Fibroblast of skin of scalp (primary cell): ENCODE data around the gene LIF.
"Not testable (repeated sequence)": the region's sequence is repeated elsewhere in the genome, so short reads cannot be mapped to it uniquely, and the experiment has no call there.

Source experiments
- DNase-seq: peaks from one replicate; pipeline ENCODE4 v3.0.0-alpha.2; 2013

Gene LIF

DNA sequence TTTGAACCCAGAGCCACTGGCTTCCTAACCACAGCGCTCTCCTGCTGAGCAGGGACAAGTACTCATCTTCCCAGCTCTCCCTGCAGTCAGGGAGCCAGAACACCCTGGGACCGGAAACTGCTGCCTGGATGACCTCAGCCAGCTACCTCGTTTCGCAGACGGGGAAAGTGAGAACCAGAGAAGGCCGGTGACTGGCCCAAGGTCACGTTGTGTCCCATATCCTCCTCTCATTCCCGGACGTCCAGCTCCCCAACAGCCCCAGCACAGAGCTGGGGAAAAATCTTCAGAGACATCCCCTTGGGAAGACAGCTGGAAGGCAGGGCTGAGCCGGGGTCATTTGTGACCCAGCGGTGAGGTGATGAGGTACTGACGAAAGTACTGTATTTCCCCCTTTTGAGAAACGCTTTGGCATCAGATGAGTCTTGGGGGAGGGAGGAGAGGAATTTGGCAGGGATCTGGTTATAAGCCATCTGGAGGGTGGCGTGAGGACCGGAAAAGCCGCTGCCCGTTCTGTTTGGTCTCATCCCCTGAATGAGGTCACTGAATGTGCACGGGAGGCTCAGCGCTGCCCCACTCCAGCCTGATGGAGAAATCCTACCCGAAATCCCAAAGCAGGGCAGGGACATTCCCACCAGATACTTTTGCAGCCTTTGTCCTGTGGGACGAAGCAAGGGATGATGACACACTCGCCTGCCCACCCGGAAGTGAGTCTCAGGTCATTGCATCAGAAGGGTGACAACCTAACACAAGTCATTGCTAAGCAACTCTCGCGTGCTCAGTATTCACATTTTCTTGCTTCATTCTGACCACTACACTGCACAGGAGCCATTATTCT, 41.1 kb downstream of the LIF start:
- peak; percentile 98 for DNase-seq

DNA sequence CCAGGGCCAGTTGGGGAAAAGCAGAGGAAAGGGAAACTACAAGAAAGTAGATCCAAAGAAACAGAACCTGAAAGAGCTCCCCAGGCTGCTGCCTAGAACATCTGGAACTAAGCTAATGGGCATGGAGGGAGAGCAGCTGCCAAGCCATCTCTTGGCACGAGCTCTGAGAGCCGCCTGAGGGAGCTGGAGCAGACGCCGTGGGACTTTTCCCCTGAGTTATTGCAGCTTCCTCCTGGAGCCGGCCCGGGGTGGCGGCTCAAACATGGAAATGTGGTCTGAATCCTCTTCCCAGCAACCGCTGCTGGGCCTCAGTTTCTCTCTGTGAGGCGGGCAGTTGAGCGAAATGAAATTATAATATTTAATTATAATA, 41.8 kb downstream of the LIF start:
- peak; percentile 84 for DNase-seq

DNA sequence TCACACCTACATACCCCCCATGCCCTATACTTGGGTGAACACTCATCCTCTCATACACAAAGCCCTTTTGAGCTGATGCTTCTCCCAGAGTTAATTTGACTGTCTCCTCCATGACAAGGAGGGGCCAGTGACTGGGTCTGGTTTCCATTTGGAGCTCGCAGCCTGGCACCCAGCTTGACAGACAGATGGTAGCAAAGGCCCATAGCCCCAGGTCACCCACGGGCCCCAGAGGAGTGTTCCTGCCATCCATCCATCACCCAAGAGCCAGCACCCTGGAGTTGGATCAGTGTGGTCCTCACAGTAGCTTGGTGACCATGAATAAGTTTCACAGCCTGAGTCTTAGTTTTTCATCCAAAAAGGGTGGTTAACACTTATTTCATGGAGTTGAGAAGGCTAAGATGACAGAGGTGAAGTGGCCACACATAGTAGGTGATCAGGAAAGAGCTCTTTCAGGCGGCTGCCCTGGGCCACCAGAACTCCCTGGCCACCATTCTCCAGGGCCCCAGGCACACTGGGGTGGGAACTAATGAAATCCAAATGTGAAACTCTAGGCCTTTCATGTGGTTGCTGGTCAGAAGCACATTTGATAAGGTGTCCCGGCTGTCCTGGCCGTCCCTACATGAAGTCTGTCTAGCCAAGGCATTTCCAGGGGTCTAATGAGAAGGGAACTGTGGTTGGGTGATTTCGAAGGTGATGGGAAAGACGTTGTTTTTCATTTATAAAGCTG, 42.4 kb downstream of the LIF start:
- DNase-seq, result no peak

DNA sequence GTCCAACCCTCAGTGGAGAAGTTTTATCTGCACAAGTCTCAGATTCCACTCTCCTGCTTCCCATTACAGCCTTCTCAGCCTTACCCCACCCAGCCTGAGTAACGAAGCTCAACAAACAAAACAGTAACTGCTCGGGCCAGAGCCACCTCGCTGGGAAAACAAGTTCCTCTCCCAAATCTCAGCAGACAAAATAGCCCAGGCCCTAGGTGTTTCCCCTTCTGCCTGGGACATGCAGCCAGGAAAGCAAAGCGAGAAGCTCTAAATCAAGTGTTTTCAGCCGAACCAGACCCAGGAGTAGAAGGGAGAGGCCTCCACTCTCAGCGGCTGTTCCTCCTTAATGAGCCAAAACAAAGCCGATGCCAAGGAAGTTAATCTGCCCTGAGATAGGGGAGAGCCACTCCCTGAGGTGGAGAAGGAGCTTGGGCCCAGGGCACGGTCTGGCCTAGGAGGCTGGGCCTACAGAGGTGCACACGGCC, 44.0 kb downstream of the LIF start:
- DNase-seq, result peak; percentile 54

DNA sequence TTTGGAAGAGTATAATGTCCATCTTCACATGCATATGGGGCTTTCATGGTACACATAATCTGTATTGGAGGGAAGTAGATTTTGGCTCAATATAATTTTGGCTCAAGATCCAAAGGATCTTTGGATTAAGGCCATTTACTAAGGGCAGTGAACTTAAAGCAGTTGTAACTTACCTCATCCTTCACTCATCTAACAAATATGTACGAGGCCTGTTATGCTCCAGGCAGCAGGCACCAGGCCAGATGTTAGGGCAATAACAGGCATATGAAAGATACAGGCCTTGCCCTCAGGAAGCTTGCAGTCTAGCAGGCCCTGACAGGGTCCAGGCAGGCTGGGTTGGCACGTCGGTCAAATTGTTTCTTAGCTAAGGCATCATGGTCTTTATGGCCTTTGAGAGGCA, 44.6 kb downstream of the LIF start:
- peak; percentile 83 for DNase-seq

DNA sequence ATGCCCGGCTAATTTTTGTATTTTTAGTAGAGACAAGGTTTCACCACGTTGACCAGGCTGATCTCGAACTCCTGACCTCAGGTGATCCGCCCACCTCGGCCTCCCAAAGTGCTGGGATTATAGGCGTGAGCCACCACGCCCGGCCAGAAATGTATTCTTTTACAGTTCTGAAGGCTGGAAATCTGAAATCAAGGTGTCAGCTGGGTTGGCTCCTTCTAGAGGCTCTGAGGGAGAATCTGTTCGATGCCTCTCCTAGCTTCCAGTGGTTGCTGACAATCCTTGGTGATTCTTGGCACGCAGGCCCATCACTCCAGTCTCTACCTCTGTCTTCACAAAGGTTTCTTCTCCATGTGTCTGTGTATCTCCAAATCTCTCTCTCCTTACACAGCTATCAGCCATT, 45.7 kb downstream of the LIF start:
- not testable (repeated sequence) for DNase-seq

DNA sequence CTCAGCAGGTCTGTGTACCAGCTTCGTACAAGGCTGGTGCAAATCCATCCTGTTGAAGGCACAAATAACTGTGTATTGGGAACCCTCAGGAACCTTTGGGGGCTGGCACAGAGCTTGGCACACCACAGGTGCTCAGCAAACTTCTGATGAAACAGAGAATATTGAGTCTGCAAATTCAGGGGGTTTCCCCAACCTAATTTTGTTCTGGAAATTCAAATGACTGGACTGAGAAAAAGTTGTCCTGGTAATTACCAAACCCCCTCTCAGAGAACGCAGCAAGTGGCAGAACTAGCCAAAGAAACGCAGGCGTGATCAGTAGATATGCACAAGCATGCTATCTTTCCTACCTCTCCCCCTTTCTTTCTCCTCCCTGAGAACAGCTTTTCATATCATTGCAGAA, 47.6 kb downstream of the LIF start:
- DNase-seq, result no peak

DNA sequence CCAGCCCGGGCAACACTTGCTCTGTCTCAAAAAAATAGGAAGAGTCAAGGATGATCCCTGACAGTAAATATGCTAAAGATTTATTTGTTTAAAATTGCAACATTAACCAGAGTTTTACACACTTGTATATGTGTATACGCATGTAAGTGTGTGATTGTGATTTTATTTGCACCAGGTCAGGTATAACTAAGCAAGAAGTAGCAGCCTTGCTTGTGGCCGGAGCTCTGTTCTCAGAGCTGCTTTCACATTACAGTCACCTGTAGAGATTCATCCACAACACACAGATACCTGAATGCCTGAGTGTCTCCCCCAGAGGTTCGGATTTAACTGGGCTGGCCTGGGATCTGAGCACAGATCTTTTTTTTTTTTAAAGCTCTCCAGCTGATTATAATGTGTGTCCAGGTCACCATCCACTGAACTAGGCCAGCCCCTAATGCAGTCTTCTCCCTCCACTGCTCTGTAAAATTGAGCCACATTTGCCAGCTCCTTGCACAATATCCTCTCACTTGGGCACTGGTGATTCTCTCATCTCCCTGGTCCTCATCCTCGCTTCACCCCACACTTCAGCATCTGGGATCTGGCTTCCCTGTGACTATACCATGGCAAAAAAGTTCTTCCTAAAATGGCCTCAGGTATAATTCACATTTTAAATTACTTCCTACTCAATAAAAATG, 48.3 kb downstream of the LIF start:
- no peak for DNase-seq

DNA sequence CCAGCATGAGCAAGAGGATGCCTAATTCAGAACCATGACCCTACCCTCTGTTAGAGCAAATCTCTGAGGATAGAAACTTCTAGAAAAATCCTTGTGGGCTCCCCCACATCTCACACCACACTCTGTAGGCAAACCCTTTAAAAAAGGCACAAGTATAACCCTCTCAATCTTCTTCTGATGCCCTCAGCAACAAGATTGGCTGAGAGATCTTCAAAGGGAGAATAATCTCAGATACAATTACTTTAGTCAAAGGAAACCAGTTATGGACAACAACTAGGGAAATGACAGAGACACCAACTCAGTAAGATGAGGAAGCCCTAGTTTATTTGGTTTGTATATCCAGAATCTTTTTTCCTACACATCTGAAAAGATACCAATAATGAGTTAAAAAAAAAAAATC, 49.2 kb downstream of the LIF start:
- DNase-seq, result no peak

DNA sequence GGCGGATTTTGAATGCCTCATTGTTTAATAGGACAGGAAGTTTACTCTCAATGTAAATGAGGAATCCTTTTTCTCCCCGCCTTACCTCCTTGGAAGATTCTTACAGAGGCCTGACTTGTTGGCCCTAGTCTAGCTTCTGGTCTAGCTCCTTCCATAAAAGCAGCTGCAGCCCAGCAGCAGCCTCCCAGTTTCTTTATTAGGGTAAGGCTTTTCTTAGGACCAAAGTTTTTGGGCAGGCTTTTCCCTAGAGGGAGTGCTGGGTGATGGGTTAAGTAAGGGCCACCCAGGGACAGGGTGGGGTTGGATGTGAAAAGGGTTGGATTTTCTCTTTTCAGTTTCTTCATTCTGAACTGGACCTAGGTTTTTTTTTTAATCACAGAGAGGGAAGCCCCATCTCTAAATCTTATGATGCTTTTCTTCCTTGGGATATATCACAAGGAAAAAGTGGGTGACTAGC, 49.7 kb downstream of the LIF start:
- no peak for DNase-seq

DNA sequence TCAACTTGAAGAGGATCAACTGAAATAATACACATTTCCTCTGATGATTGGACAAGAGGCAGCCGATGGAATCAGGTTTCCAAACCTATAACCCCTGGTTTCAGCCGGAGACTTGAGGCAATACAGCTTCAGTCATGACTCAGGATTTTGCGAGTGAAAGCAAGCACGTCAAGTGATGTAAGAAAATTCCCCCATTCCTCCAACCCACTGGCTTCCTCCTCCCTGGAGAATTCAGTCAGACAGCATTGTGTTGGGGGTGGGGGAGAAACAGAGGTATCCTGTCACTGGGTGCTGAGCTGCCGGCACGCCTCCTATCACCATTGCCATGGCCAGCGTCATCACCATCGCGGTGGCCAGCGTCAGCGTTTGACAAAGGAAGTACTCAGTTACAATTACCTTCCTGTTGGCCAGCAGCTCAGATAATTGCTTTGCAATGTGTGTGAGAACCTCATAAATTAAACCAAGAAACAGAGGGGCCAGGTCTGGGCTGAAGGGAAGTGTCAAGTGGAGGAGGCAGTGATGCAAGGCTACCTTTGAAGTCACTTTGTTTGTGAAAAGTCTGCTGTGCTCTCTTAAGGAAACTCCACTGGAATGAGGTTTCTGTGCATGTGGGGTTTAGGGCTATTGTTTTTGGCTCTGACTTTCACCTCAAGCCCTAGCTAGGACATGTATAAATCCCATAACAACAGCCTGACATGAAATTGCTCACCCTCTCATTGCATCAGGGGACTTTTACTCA, 50.2 kb downstream of the LIF start:
- DNase-seq, result peak; percentile 100

DNA sequence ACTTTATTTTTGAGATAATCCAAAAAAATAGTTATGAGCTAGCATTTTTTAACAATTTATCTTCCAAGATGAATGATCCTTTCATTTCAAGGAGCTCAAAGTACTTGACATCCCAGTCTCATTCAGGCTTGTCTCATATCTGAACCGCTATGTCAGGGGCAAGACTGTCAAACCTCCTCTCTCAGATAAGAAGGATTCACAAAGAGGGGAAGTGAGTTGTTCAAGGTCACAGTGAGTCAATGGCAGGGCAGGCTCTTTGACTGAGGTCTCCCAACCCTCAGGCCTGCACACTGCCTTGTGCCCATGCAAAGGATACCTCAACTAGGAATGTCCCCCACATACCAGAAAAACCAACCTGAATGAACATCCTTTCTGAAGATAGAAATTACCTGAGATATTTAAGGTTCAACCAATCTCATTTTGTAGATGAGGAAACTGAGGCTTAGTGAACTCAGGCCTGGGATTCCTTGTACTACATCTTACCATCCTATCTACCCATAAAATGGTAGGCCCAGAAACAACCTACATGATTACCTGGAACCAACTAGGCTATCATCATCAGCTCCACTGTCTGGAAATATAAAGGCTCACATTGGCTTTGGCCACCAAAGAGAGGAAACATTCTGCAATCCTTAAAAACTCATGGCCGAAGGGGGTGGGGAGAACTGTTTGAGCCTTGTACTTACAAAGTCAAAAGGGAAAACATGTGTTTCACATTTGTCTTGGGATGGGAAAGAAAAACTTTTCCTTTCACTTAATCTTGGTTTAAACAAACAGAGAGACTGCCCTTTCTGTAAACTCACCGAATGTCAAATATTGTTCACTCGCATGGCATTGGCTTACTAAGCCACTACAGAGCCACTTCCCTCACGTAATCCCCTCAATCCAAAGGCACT, 51.1 kb downstream of the LIF start:
- no peak for DNase-seq

DNA sequence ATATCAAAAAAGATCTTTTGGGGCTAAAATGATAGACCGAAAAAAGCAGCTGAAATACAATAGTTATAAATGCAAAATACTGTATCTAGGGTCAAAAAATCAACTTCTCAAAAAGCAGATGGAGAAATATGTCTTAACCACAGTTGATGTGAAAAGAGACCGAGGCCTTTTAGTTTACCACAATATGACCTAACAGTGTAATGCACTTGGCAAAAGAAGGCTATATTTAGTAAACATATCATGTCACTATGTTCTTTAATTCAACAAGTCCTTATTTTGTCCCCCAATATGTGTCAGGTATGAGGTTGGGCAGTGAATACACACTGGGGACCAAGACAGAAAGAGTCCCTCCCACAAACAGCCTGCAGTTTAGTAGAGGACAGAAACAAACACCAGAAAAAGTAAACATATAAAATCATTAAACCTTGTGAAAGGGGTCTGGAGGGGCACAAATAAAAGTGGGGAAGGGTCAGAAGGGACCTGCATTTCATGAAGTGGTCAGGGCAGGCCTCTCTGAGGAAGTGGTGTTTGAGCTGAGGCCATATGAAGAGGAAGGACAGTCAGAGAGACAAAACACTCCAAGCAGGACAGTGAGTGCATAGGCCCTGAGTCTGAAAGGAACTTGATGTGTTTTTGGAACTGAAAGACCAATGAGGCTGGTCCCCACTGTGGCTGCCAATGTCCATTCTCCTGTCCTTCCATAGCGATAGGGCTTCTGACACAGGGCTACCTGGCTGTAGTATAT, 53.4 kb downstream of the LIF start:
- no peak for DNase-seq

DNA sequence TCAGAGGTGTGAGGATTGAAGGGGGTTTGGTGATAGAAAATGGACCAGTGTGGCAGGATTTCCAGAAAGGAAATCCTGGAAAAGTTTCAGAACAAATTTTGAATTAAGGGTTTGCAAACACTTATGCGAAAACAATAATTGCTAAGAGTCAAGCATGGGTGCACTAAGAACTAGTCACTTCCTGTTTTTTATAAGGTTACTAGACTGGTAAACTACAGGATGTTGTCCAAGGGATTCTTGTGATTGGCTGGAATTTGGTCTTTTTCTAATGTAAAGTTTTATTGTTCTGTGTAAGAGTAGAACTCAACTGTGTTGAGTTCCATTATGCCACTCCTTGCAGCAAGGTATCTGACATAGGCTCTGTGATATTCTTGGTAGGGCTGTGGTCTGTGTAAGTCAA, 54.1 kb downstream of the LIF start:
- DNase-seq, result no peak

DNA sequence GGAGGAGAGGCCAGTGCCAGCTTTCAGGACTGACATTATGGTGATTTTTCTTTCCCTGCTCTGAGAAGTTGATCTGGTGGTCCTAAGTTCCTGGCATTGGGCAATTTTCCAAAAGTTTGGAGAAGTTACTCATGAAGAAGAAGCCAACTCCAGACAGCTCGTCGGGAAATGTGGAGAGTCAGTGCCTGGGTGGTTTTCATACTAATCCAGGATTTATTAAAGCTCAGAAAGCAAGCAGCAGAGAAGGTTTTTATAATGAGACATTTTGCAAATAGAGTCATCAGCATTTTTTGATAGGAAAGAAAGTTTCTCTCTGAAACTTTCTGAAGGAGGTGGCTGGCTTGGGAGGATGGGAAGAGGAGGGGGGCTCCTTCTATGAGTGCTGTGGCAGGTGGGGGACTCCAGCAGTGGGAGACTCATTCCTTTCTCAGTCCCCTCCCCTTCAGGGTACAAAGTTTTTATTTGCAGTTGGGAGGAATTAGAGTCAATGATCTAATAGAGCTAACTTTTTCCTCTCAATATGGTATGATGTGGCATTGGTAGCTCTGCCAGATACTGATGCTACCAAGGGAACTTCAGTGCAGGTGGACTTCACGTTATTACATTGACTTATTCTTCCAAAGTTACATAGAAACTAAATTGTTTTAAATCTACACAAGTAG, 55.4 kb downstream of the LIF start:
- peak; percentile 85 for DNase-seq

DNA sequence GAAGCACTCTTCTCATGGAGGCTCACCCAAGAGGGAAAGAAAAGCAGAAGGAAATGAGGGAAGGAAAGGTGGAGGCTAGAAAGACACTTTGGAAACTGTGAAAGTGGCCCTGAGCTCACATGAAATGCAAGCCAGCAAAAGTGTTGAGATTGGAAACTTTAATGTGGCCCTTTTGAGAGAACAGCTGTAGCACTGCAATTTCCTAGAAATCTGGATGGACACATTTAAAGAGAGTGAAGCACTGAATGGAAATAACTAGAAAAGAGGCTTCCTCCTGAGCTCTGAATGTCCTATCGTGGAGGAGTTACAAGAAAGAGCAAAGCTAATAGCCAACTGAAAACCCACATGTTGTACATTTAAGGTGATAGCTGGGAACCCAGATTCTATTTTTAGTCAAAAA, 56.0 kb downstream of the LIF start:
- DNase-seq, result no peak
